HepG2 (cell line): ENCODE measurements around the gene TUBGCP3. TPM values are rescaled to one million over a fixed set of nuclear protein-coding genes. Genes with fewer than 3 reads are reported as not detected.

Source experiments
- ATF1 ChIP-seq: IDR thresholded peaks from 2 replicates; pipeline ENCODE4 v1.6.1; 2016; ENCODE audit warnings: mild to moderate bottlenecking, control low read depth
- CEBPB ChIP-seq: IDR thresholded peaks from 2 replicates; pipeline ENCODE4 v1.6.1; 2011; ENCODE audit warnings: low read depth, low read length, improper control_type of control experiment, borderline replicate concordance
- HNRNPLL ChIP-seq: fragments of 200-400 bp; formaldehyde crosslinking; IDR thresholded peaks from 2 replicates; pipeline ENCODE4 v1.6.1; 2017; ENCODE audit warnings: mild to moderate bottlenecking, low read depth, low read length; ENCODE audit not compliant: poor library complexity, severe bottlenecking
- KDM5A ChIP-seq: fragments of 200-600 bp; sonication (generic); IDR thresholded peaks from 2 replicates; pipeline ENCODE4 v1.7.0; 2018; ENCODE audit warnings: antibody characterized with exemption, mild to moderate bottlenecking, low read length, borderline replicate concordance
- KLF16 ChIP-seq, 2 experiments: sonication (generic) in 1 of 2; formaldehyde crosslinking in 1 of 2; IDR thresholded peaks; 2 replicates each; pipeline versions ENCODE4 v1.6.1 to v1.8.0; 2016 to 2023; ENCODE audit warnings: missing genetic modification reagents in 2 of 2, missing compliant biosample characterization in 1 of 2
- NFKBIZ ChIP-seq: IDR thresholded peaks from 2 replicates; pipeline ENCODE4 v1.6.1; 2018; ENCODE audit warnings: missing genetic modification reagents, missing compliant biosample characterization
- PAWR ChIP-seq: sonication (generic); formaldehyde crosslinking; IDR thresholded peaks from 2 replicates; pipeline ENCODE4 v1.4.0; 2020; ENCODE audit warnings: missing genetic modification reagents, mild to moderate bottlenecking, borderline replicate concordance
- SMYD3 ChIP-seq: sonication (generic); formaldehyde crosslinking; IDR thresholded peaks from 2 replicates; pipeline ENCODE4 v1.8.1; 2023; ENCODE audit warnings: mild to moderate bottlenecking, missing genetic modification reagents
- TCF12 ChIP-seq, 2 experiments: fragments of 450-650 bp in 1 of 2; sonication (generic) in 1 of 2; formaldehyde crosslinking in 1 of 2; IDR thresholded peaks; 2 replicates each; pipeline versions ENCODE4 v1.6.1 to v1.8.0; 2017 to 2022; ENCODE audit warnings: antibody characterized with exemption in 1 of 2, mild to moderate bottlenecking in 1 of 2, missing genetic modification reagents in 1 of 2, moderate library complexity in 1 of 2
- ZNF225 ChIP-seq: sonication (generic); formaldehyde crosslinking; IDR thresholded peaks from 2 replicates; pipeline ENCODE4 v1.4.0; 2020; ENCODE audit warnings: mild to moderate bottlenecking, missing genetic modification reagents
- ZNF460 ChIP-seq: sonication (generic); formaldehyde crosslinking; IDR thresholded peaks from 2 replicates; pipeline ENCODE4 v1.5.1; 2020; ENCODE audit warnings: missing genetic modification reagents, mild to moderate bottlenecking, borderline replicate concordance
- ZNF501 ChIP-seq: sonication (generic); formaldehyde crosslinking; IDR thresholded peaks from 2 replicates; pipeline ENCODE4 v1.5.1; 2020; ENCODE audit warnings: mild to moderate bottlenecking, moderate library complexity, missing genetic modification reagents
- ZNF75D ChIP-seq: sonication (generic); formaldehyde crosslinking; IDR thresholded peaks from 2 replicates; pipeline ENCODE4 v1.8.1; 2023; ENCODE audit warnings: missing genetic modification reagents, mild to moderate bottlenecking, borderline replicate concordance
- ZNF776 ChIP-seq: sonication (generic); formaldehyde crosslinking; IDR thresholded peaks from 2 replicates; pipeline ENCODE4 v1.4.0; 2020; ENCODE audit warnings: mild to moderate bottlenecking, missing genetic modification reagents
- polyA plus RNA-seq, 8 experiments: library from polyadenylated mRNA; depleted of rRNA in 3 of 8; stranded (reverse) in 7 of 8; unstranded in 1 of 8; fragments of >200 nt; fragmentation: Illumina TruSeq in 4 of 8; extraction: Trizol in 4 of 8; gene quantifications; 2 replicates each; pipeline versions ENCODE4 v1.2.1 to v1.2.3, GENCODE V29; 2011 to 2016; ENCODE audit warnings: low read depth in 4 of 8, missing spikeins in 1 of 8, mixed read lengths in 1 of 8; ENCODE audit not compliant: insufficient read depth in 1 of 8
- total RNA-seq, 5 experiments: library from RNA; depleted of rRNA; stranded (reverse); fragments of >200 nt; fragmentation: Illumina TruSeq; extraction: Trizol; gene quantifications; 2 replicates each; pipeline ENCODE4 v1.2.3, GENCODE V29; 2016; ENCODE audit warnings: low read depth in 1 of 5
- TF ChIP-seq, protein P1 (sequence below): sonication (generic); formaldehyde crosslinking; IDR thresholded peaks from 2 replicates; pipeline ENCODE4 v1.4.0; 2020; ENCODE audit warnings: mild to moderate bottlenecking, missing genetic modification reagents
- TF ChIP-seq, protein P2 (sequence below): sonication (generic); formaldehyde crosslinking; IDR thresholded peaks from 2 replicates; pipeline ENCODE4 v1.4.0; 2020; ENCODE audit warnings: missing genetic modification reagents
- TF ChIP-seq, protein P3 (sequence below): sonication (generic); formaldehyde crosslinking; conservative IDR thresholded peaks from 2 replicates; pipeline ENCODE4 v1.4.0; 2020; ENCODE audit warnings: missing genetic modification reagents

Gene TUBGCP3
- total and polyA plus RNA-seq, 2 of the 13 experiments (the other 11 are each of a cell fraction or from before 2014, with no cell fraction given), result 12.6 to 15.5 TPM

DNA sequence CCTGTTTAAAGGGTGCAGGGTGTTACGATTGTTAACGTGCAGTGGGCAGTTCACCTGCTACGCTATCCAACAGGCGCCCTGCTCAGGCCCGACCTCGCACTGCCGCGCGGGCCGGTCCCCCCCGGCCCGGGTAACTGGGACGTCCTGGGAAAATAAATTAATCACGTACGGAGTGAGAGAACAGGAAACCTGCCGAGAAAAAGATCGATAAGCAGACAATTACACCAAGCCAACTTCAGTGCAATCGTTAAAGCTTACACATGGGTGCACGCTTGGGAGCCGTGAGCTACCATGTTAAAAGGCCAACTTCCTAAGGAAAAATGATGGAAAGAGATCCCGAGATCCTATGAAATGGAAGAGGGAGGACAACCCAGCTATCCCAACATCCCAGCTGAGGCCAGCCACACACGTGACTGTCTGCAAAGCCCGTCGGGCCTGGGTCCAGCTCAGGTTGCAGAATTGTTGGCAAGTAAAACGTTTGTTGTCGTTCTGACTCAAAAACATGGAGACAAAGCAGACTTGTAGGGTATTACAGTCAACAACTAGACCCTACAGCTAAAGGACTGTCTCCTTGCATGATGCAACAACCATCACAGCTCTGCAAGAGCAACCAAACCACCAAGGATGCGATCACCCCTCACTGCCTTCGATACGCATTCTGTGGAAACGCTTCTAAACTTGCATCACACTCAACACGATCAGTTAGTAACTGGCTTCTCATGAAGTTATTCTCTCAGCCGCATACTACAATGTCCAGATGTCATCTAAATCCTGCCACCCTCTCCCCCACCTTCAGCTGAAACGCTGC, 741 bp upstream of the TUBGCP3 start (continued):
- TF ChIP-seq CEBPB (peak; percentile 51; the same call in 1 of the 2 replicates), ZNF225 (CRISPR knock-in tag) (no peak), ATF1 (CRISPR knock-in tag) (no peak), TCF12 (IDR thresholded peaks at IDR 0.05) (no peak), TCF12 (CRISPR knock-in tag; IDR thresholded peaks at IDR 0.05) (no peak), HNRNPLL (no peak), SMYD3 (CRISPR knock-in tag) (no peak), KLF16 (CRISPR knock-in tag; IDR thresholded peaks at IDR 0.05) (no peak), ZNF460 (0 out of 2 replicates have a peak, but pooled peaks have one; percentile 8), ZNF501 (CRISPR knock-in tag) (0 out of 2 replicates have a peak, but pooled peaks have one; percentile 8), NFKBIZ (CRISPR knock-in tag) (no peak), ZNF75D (CRISPR knock-in tag) (no peak), PAWR (CRISPR knock-in tag) (no peak), KDM5A (no peak), ZNF776 (CRISPR knock-in tag) (no peak)
- TF ChIP-seq, protein P1, sequence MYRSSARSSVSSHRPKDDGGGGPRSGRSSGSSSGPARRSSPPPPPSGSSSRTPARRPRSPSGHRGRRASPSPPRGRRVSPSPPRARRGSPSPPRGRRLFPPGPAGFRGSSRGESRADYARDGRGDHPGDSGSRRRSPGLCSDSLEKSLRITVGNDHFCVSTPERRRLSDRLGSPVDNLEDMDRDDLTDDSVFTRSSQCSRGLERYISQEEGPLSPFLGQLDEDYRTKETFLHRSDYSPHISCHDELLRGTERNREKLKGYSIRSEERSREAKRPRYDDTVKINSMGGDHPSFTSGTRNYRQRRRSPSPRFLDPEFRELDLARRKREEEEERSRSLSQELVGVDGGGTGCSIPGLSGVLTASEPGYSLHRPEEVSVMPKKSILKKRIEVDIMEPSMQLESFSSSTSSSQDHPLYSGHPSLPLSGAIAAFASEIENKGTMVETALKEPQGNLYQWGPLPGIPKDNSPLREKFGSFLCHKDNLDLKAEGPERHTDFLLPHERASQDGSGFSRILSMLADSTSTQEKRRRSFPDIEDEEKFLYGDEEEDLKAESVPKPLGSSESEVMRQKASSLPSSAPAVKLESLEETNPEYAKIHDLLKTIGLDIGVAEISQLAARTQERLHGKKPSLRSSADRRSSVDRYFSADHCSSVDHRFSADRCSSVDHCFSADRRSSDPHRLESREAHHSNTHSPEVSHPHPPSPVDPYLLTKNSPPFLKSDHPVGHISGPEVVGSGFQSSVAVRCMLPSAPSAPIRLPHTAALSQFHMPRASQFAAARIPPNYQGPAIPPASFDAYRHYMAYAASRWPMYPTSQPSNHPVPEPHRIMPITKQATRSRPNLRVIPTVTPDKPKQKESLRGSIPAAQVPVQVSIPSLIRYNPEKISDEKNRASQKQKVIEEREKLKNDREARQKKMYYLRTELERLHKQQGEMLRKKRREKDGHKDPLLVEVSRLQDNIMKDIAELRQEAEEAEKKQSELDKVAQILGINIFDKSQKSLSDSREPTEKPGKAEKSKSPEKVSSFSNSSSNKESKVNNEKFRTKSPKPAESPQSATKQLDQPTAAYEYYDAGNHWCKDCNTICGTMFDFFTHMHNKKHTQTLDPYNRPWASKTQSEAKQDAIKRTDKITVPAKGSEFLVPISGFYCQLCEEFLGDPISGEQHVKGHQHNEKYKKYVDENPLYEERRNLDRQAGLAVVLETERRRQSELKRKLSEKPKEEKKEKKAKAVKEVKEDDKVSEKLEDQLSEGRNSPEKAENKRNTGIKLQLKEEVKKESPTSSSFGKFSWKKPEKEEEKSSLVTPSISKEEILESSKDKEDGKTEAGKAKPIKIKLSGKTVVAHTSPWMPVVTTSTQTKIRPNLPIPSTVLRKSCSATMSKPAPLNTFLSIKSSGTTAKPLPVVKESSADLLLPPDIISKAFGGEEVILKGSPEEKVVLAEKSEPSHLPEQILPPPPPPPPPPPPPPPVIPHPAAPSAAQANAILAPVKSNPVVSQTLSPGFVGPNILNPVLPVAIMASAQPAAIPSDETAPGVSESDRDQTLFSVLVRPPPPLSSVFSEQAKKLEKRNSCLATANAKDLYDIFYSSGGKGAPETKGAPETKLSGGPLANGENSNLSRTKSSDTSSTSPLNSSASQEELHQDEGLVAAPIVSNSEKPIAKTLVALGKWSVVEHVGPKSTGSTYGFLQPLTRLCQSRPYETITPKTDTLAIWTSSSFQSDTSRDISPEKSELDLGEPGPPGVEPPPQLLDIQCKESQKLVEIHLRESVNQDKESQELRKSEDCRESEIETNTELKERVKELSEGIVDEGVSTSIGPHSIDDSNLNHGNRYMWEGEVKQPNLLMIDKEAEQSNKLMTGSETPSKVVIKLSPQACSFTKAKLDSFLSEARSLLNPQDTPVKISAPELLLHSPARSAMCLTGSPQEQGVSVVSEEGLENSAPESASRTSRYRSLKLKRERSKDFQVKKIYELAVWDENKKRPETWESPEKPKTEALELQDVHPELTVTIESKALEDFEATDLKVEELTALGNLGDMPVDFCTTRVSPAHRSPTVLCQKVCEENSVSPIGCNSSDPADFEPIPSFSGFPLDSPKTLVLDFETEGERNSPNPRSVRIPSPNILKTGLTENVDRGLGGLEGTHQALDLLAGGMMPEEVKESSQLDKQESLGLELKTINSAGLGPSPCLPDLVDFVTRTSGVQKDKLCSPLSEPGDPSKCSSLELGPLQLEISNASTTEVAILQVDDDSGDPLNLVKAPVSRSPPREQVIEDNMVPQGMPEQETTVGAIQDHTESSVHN (CRISPR knock-in tag), result no peak
- TF ChIP-seq, protein P2, sequence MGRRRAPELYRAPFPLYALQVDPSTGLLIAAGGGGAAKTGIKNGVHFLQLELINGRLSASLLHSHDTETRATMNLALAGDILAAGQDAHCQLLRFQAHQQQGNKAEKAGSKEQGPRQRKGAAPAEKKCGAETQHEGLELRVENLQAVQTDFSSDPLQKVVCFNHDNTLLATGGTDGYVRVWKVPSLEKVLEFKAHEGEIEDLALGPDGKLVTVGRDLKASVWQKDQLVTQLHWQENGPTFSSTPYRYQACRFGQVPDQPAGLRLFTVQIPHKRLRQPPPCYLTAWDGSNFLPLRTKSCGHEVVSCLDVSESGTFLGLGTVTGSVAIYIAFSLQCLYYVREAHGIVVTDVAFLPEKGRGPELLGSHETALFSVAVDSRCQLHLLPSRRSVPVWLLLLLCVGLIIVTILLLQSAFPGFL (CRISPR knock-in tag), result no peak
- TF ChIP-seq, protein P3, sequence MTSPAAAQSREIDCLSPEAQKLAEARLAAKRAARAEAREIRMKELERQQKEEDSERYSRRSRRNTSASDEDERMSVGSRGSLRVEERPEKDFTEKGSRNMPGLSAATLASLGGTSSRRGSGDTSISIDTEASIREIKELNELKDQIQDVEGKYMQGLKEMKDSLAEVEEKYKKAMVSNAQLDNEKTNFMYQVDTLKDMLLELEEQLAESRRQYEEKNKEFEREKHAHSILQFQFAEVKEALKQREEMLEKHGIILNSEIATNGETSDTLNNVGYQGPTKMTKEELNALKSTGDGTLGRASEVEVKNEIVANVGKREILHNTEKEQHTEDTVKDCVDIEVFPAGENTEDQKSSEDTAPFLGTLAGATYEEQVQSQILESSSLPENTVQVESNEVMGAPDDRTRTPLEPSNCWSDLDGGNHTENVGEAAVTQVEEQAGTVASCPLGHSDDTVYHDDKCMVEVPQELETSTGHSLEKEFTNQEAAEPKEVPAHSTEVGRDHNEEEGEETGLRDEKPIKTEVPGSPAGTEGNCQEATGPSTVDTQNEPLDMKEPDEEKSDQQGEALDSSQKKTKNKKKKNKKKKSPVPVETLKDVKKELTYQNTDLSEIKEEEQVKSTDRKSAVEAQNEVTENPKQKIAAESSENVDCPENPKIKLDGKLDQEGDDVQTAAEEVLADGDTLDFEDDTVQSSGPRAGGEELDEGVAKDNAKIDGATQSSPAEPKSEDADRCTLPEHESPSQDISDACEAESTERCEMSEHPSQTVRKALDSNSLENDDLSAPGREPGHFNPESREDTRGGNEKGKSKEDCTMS, result no peak
